Gastrocnemius medialis (tissue), 4 donors: ENCODE measurements around the gene OR2A25. TPM values are rescaled to one million over a fixed set of nuclear protein-coding genes. Genes with fewer than 3 reads are reported as not detected.

Experiments used
- ATAC-seq, 2 donors: fragments of 150-250 bp; one replicate each; pipeline ENCODE4 v1.9.1; 2016
- DNase-seq, 2 donors: peaks; one replicate each; pipeline ENCODE4 v3.0.0-alpha.2; 2019
- H3K27ac ChIP-seq, 4 donors: fragments of 200-600 bp; sonication (generic); 1 replicate in 1 of 4; 2 replicates in 3 of 4; pipeline ENCODE4 v1.5.1; 2016 to 2018; ENCODE audit warnings: mild to moderate bottlenecking in 2 of 4, moderate library complexity in 1 of 4
- H3K27me3 ChIP-seq, 3 donors: fragments of 200-600 bp; sonication (generic) in 2 of 3; 1 replicate in 1 of 3; 2 replicates in 2 of 3; pipeline versions ENCODE4 v1.5.1 to v1.6.0; 2016 to 2019; ENCODE audit warnings: mild to moderate bottlenecking in 1 of 3, moderate library complexity in 1 of 3
- H3K36me3 ChIP-seq, 2 donors: fragments of 200-600 bp; sonication (generic) in 1 of 2; one replicate each; pipeline ENCODE4 v1.5.1; 2017 to 2018
- H3K4me1 ChIP-seq, 2 donors: fragments of 200-600 bp; sonication (generic) in 1 of 2; one replicate each; pipeline ENCODE4 v1.5.1; 2016 to 2017; ENCODE audit warnings: mild to moderate bottlenecking in 2 of 2
- H3K4me3 ChIP-seq, 4 donors: fragments of 200-600 bp; sonication (generic) in 3 of 4; 1 replicate in 1 of 4; 2 replicates in 3 of 4; pipeline ENCODE4 v1.5.1; 2016 to 2019; ENCODE audit warnings: mild to moderate bottlenecking in 2 of 4
- H3K9me3 ChIP-seq, 3 donors: fragments of 200-600 bp; sonication (generic) in 2 of 3; 1 replicate in 1 of 3; 2 replicates in 2 of 3; pipeline ENCODE4 v1.5.1; 2016 to 2019
- POLR2A ChIP-seq, 2 donors: fragments of 450-650 bp; IDR thresholded peaks; one replicate each; pipeline ENCODE4 v1.6.1; 2017; ENCODE audit warnings: antibody characterized with exemption in 2 of 2, mild to moderate bottlenecking in 2 of 2, moderate library complexity in 2 of 2
- in situ Hi-C, 4 donors: fragments of 200-750 bp; cut with MboI; loops; one replicate each; pipeline versions ENCODE4 v1.15.0 to v1.8.0; 2017; ENCODE audit warnings: low sequenced_read_pairs in 4 of 4
- intact Hi-C: fragments of 100-400 bp; cut with DNase I; formaldehyde crosslinking; loops from one replicate; pipeline ENCODE4 v1.15.1; 2023; ENCODE audit warnings: low total_unique reads
- total RNA-seq, 4 donors: library from RNA; depleted of rRNA; stranded (reverse); fragments of >200 nt; gene quantifications; one replicate each; pipeline versions ENCODE4 v1.1.0 to v1.2.3, GENCODE V29; 2016
- TF ChIP-seq, protein P1 (sequence below), 5 experiments: fragments of 450-650 bp in 3 of 5; fragments of 200-600 bp in 2 of 5; sonication (generic) in 2 of 5; IDR thresholded peaks in 4 of 5; conservative IDR thresholded peaks in 1 of 5; 1 replicate in 4 of 5; 2 replicates in 1 of 5; pipeline ENCODE4 v1.5.1; 2016 to 2019; ENCODE audit warnings: antibody characterized with exemption in 5 of 5, mild to moderate bottlenecking in 3 of 5, moderate library complexity in 3 of 5

Gene OR2A25
- total RNA-seq, 4 donors from 2014 or later, result not detected

DNA sequence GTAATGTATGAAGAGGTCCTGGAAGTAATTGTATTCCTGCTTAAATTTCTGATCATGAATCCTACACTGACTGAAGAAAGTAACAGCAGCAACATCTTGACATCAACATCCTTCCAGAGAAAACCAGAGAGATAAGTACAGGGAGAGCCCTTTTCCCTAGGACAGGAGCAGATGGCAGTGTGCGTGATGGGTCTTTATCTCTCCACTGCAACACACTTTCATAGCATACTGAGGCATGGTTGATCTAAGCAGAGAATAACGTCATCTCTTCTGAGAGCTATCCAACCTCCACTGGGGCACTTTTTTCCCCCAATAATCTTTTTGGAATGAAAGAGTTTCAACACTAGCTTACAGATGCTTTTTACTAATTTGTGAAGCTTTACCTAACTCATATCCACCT is 342 bp downstream of the OR2A25 start:
- H3K4me3 ChIP-seq, result no peak overlapping the region
- no peaks in the 10 kb centered on the region for H3K9me3 ChIP-seq
- TF ChIP-seq, protein P1, sequence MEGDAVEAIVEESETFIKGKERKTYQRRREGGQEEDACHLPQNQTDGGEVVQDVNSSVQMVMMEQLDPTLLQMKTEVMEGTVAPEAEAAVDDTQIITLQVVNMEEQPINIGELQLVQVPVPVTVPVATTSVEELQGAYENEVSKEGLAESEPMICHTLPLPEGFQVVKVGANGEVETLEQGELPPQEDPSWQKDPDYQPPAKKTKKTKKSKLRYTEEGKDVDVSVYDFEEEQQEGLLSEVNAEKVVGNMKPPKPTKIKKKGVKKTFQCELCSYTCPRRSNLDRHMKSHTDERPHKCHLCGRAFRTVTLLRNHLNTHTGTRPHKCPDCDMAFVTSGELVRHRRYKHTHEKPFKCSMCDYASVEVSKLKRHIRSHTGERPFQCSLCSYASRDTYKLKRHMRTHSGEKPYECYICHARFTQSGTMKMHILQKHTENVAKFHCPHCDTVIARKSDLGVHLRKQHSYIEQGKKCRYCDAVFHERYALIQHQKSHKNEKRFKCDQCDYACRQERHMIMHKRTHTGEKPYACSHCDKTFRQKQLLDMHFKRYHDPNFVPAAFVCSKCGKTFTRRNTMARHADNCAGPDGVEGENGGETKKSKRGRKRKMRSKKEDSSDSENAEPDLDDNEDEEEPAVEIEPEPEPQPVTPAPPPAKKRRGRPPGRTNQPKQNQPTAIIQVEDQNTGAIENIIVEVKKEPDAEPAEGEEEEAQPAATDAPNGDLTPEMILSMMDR (IDR thresholded peaks at IDR 0.05 in 4 of 5, conservative IDR thresholded peaks at IDR 0.05 in 1 of 5), result no peak
- TF ChIP-seq POLR2A (IDR thresholded peaks at IDR 0.05), result no peak
- H3K27ac ChIP-seq, result no peak overlapping the region
- in situ Hi-C loops (no loop called here), intact Hi-C loops (no loop called here)
- no peaks in the 10 kb centered on the region for H3K4me1 ChIP-seq
- ATAC-seq, result no peak
- no peaks in the 10 kb centered on the region for H3K27me3 ChIP-seq
- DNase-seq, result no peak
- H3K36me3 ChIP-seq, result no peaks in the 10 kb centered on the region

DNA sequence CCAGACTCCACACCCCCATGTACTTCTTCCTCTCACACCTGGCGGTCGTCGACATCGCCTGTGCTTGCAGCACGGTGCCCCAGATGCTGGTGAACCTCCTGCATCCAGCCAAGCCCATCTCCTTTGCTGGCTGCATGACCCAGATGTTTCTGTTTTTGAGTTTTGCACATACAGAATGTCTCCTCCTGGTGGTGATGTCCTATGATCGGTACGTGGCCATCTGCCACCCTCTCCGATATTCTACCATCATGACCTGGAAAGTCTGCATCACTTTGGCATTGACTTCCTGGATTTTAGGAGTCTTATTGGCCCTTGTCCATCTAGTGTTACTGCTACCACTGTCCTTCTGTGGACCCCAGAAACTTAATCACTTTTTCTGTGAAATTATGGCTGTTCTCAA is 4.8 kb downstream of the OR2A25 start:
- Histone ChIP-seq H3K27me3 (no peaks in the 10 kb centered on the region), H3K4me3 (no peak overlapping the region), H3K36me3 (no peaks in the 10 kb centered on the region), H3K9me3 (no peaks in the 10 kb centered on the region), H3K27ac (no peak overlapping the region), H3K4me1 (no peaks in the 10 kb centered on the region)
- TF ChIP-seq POLR2A (IDR thresholded peaks at IDR 0.05), result no peak
- in situ Hi-C loops (no loop called here), intact Hi-C loops (no loop called here)
- no peak for ATAC-seq
- DNase-seq, result no peak

DNA sequence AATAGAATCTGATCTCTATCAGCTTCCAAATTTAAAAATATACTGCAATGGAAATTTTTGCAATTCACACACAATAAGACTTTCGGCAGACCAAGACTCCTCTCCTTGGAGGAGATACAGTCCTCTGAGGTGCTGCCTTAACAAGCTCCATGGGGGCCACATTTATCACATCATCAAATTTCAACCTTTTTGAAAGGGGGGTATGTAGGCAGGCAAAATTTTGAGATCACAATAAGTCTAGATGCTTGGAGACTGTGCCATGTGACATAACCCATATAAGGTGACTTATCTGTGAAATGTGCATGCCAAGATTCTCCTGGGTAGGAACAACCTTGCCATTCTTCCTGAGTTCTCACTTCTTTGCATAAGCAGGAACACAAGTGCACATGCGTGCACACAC is 16.4 kb downstream of the OR2A25 start, which contains the start of gene OR2A12:
Gene OR2A12 (plus strand): TSS at position 301 of the 400 bp plus-strand sequence. CDS start 8,830 bp downstream, outside the sequence.
- H3K4me3 ChIP-seq, result no peak within 1 kb of the TSS
- no peak for DNase-seq
- H3K27ac ChIP-seq, result no peak within 1 kb of the TSS
- no peak for TF ChIP-seq POLR2A (IDR thresholded peaks at IDR 0.05)
- TF ChIP-seq, protein P1 (IDR thresholded peaks at IDR 0.05 in 4 of 5, conservative IDR thresholded peaks at IDR 0.05 in 1 of 5), result no peak
- H3K9me3 ChIP-seq, result no peaks in the 10 kb centered on the region
- ATAC-seq, result no peak
- H3K27me3 ChIP-seq, result no peaks in the 10 kb centered on the region
- in situ Hi-C loops (no loop called here), intact Hi-C loops (no loop called here)
- H3K4me1 ChIP-seq, result no peaks in the 10 kb centered on the region
- no peaks in the 10 kb centered on the region for H3K36me3 ChIP-seq

DNA sequence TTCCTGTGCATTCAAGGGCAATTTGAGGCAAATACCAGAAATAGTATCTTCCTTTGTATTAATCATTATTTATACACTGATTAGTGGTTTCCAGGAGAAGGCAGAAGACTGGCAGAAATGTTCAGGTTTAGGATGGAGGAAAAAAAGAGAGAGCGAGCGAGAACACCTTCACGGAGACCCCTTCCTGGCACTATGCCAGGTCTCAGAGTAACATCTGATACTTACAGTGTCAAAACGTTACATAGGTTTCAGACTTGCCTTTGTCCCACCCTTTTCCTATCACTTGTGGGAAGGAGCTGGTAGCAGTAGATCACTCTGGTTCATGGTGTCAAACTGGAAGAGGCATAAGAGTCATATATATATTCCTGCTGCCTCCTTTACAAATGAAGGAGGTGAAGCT is 17.1 kb downstream of the OR2A25 start:
- TF ChIP-seq, protein P1 (IDR thresholded peaks at IDR 0.05 in 4 of 5, conservative IDR thresholded peaks at IDR 0.05 in 1 of 5), result no peak
- no peak for TF ChIP-seq POLR2A (IDR thresholded peaks at IDR 0.05)
- DNase-seq, result no peak
- H3K4me1 ChIP-seq, result no peaks in the 10 kb centered on the region
- H3K4me3 ChIP-seq, result no peak overlapping the region
- no peak for ATAC-seq
- H3K36me3 ChIP-seq, result no peaks in the 10 kb centered on the region
- H3K27me3 ChIP-seq, result no peaks in the 10 kb centered on the region
- intact Hi-C loops, result no loop called here
- in situ Hi-C loops, result no loop called here
- no peak overlapping the region for H3K27ac ChIP-seq
- no peaks in the 10 kb centered on the region for H3K9me3 ChIP-seq

DNA sequence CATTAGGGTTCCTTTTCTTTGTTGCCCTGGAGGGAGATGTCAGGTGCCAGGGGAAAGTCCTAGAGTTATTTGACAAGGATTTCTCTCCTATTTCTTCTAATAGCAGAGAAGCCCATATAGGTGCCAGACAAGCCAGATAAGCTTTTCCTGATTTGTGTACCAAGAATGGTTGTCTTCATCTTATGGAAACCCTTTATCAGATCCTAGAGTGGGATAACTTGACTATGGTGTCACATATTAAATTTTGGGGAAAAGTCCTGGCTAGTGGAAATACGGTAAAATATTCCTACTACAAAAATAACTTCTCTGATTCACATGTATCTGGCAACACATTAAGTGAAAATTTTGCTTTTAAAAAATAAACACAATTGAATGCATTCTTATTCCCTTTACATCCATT is 17.6 kb downstream of the OR2A25 start:
- in situ Hi-C loops (no loop called here), intact Hi-C loops (no loop called here)
- no peak for DNase-seq
- Histone ChIP-seq H3K27me3 (no peaks in the 10 kb centered on the region), H3K27ac (no peak overlapping the region), H3K36me3 (no peaks in the 10 kb centered on the region), H3K4me3 (no peak overlapping the region), H3K9me3 (no peaks in the 10 kb centered on the region), H3K4me1 (no peaks in the 10 kb centered on the region)
- no peak for TF ChIP-seq POLR2A (IDR thresholded peaks at IDR 0.05)
- TF ChIP-seq, protein P1 (IDR thresholded peaks at IDR 0.05 in 4 of 5, conservative IDR thresholded peaks at IDR 0.05 in 1 of 5), result no peak
- ATAC-seq, result no peak
